Measurements from ENCODE around the gene DGKZ. TPM values are rescaled to one million over a fixed set of nuclear protein-coding genes. Genes with fewer than 3 reads are reported as not detected.

The DGKZ gene
- polyA plus RNA-seq, 2 of the 4 experiments (the other 2 are of a cell fraction): 12.8 to 28.4 TPM

DNA sequence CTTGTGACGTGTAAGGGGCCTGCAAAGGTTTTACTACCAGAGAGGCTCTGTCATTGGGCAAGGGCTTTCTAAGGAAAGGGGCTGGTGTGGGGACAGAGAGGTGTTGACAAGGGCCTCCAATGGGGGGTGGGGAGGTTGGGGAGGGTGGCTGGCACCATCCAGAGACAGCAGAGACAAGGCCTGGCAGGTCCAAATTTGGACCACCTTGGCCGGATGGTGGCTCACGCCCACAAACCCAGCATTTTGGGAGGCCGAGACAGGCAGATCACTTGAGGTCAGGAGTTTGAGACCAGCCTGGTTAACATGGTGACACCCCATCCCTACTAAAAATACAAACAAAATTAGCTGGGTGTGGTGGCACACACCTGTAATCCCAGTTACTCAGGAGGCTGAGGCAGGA, 46.5 kb downstream of the DGKZ start:
- ChIA-PET CTCF (interaction anchor here (0.6 to 10.2 kb wide), 4 partner anchors 10 to 136 kb away, joined by 3 to 220 read pairs (median 18); partner anchors contain the start of gene MDK), POLR2A (no interaction called here)
- H3K4me3 ChIP-seq: no peak overlapping the region
- no peak overlapping the region for H3K4me2 ChIP-seq
- no peak for ATAC-seq
- peaks cover 18% of the 10 kb centered on the region; the same call in 2 of the 3 replicates for H3K4me1 ChIP-seq
- no peak for FAIRE-seq
- no peak overlapping the region for H3K27ac ChIP-seq
- no peaks in the 10 kb centered on the region for H3K9me3 ChIP-seq
- WGBS (ENCODE audit: missing lambda C conversion rate): 83% methylated on average over 4 of the region's 4 CpGs
- no peak for DNase-seq (ENCODE audit: low read depth in 1 of 2, low spot score in 1 of 2)
- TF ChIP-seq HOXB5 (CRISPR knock-in tag; IDR thresholded peaks at IDR 0.05): no peak
- TF ChIP-seq PHF8 (IDR thresholded peaks at IDR 0.05; ENCODE audit: borderline replicate concordance, low read depth): no peak
- no peak for TF ChIP-seq RAD21 (conservative IDR thresholded peaks at IDR 0.05 in 1 of 2, IDR thresholded peaks at IDR 0.05 in 1 of 2)
- TF ChIP-seq JUN (IDR thresholded peaks at IDR 0.05): no peak
- no peak for TF ChIP-seq CHD4 (IDR thresholded peaks at IDR 0.05; ENCODE audit: borderline replicate concordance)
- TF ChIP-seq KDM5A (IDR thresholded peaks at IDR 0.05): no peak
- TF ChIP-seq, protein P1, sequence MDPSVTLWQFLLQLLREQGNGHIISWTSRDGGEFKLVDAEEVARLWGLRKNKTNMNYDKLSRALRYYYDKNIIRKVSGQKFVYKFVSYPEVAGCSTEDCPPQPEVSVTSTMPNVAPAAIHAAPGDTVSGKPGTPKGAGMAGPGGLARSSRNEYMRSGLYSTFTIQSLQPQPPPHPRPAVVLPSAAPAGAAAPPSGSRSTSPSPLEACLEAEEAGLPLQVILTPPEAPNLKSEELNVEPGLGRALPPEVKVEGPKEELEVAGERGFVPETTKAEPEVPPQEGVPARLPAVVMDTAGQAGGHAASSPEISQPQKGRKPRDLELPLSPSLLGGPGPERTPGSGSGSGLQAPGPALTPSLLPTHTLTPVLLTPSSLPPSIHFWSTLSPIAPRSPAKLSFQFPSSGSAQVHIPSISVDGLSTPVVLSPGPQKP (IDR thresholded peaks at IDR 0.05; ENCODE audit: low read depth, low read length): no peak
- no peak for TF ChIP-seq SREBF2 (IDR thresholded peaks at IDR 0.05)

DNA sequence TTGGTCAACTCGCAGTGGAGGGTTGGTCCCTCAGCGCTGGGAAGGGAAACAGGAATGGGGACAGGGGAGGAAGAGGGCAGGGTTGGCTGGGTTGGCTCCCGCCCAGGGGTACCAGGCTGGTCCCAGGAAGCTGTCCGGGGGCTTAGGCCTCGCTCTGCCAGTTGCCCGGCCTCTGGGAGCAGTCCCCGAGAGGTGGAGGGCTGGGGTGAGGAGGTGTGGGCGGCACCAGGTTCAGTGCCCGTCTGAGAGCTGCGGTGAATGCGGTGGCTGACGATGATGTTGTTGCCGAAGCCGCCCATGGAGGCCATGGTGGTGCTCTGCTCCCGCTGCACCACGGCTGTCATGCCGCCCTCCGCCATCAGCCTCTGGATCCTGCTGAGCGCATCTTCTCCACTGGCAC, 50.3 kb downstream of the DGKZ start:
- DNase-seq (ENCODE audit: low read depth in 1 of 2, low spot score in 1 of 2) (no peak), FAIRE-seq (no peak), ATAC-seq (no peak)
- ChIA-PET POLR2A (no interaction called here), CTCF (interaction anchor here (1.7 to 7.4 kb wide), 3 partner anchors 10 to 18 kb away, joined by 6 to 56 read pairs (median 8); no protein-coding TSS in a partner anchor)
- H3K9me3 ChIP-seq: no peaks in the 10 kb centered on the region
- no peak overlapping the region for H3K4me3 ChIP-seq
- WGBS (ENCODE audit: missing lambda C conversion rate): 94% methylated on average over 12 of the region's 19 CpGs
- H3K4me2 ChIP-seq: no peak overlapping the region
- no peak overlapping the region for H3K27ac ChIP-seq
- no peaks in the 10 kb centered on the region for H3K4me1 ChIP-seq
- no peak for TF ChIP-seq ESRRA (IDR thresholded peaks at IDR 0.05; ENCODE audit: borderline replicate concordance, low read length)
- TF ChIP-seq NPAS2 (CRISPR knock-in tag; IDR thresholded peaks at IDR 0.05; ENCODE audit: borderline replicate concordance): no peak
- TF ChIP-seq FOSL2 (IDR thresholded peaks at IDR 0.05): no peak
- TF ChIP-seq FOSL2 (CRISPR knock-in tag; IDR thresholded peaks at IDR 0.05): no peak
- no peak for TF ChIP-seq KDM5A (IDR thresholded peaks at IDR 0.05)
- TF ChIP-seq POLR2AphosphoS2 (conservative IDR thresholded peaks at IDR 0.05; ENCODE audit: low read length): no peak
- TF ChIP-seq ZNF302 (CRISPR knock-in tag; IDR thresholded peaks at IDR 0.05): no peak
- TF ChIP-seq SREBF2 (IDR thresholded peaks at IDR 0.05): no peak
- TF ChIP-seq, protein P2, sequence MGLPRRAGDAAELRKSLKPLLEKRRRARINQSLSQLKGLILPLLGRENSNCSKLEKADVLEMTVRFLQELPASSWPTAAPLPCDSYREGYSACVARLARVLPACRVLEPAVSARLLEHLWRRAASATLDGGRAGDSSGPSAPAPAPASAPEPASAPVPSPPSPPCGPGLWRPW (IDR thresholded peaks at IDR 0.05): no peak
- no peak for TF ChIP-seq ZFP36 (IDR thresholded peaks at IDR 0.05; ENCODE audit: borderline replicate concordance, partially characterized antibody)
- no peak for TF ChIP-seq HDAC2 (IDR thresholded peaks at IDR 0.05)
- no peak for TF ChIP-seq RARB (CRISPR knock-in tag; IDR thresholded peaks at IDR 0.05)
- TF ChIP-seq RFX5 (IDR thresholded peaks at IDR 0.05): no peak
- TF ChIP-seq ZSCAN20 (CRISPR knock-in tag; IDR thresholded peaks at IDR 0.05): no peak
- no peak for TF ChIP-seq EP300 (IDR thresholded peaks at IDR 0.05)
- no peak for TF ChIP-seq GATA3 (IDR thresholded peaks at IDR 0.05; ENCODE audit: borderline replicate concordance)
- TF ChIP-seq, protein P3, sequence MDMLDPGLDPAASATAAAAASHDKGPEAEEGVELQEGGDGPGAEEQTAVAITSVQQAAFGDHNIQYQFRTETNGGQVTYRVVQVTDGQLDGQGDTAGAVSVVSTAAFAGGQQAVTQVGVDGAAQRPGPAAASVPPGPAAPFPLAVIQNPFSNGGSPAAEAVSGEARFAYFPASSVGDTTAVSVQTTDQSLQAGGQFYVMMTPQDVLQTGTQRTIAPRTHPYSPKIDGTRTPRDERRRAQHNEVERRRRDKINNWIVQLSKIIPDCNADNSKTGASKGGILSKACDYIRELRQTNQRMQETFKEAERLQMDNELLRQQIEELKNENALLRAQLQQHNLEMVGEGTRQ (IDR thresholded peaks at IDR 0.05): no peak
- TF ChIP-seq HOXA7 (CRISPR knock-in tag; IDR thresholded peaks at IDR 0.05): no peak
- TF ChIP-seq CHD4 (IDR thresholded peaks at IDR 0.05; ENCODE audit: borderline replicate concordance): no peak
- TF ChIP-seq CBX8 (IDR thresholded peaks at IDR 0.05): no peak
